GM12873 (cell line): ENCODE measurements around the gene PYCR2.

Source experiments
- CTCF ChIP-seq: IDR thresholded peaks from 2 replicates; pipeline ENCODE4 v1.5.1; 2012; ENCODE audit warnings: low read depth, mild to moderate bottlenecking, moderate library complexity, low read length, control low read depth; ENCODE audit not compliant: insufficient read depth; ENCODE audit errors: missing control alignments

The PYCR2 gene

GRCh38 chr1:225961659-225962439, 37.8 kb upstream of the PYCR2 start:
- no peak for TF ChIP-seq CTCF

GRCh38 chr1:225958041-225958440, 34.0 kb upstream of the PYCR2 start:
- TF ChIP-seq CTCF = no peak

- no peak for TF ChIP-seq CTCF
Observed at GRCh38 chr1:225954753-225955152, 30.7 kb upstream of the PYCR2 start.

GRCh38 chr1:225953315-225953714, 29.3 kb upstream of the PYCR2 start:
- TF ChIP-seq CTCF = no peak

GRCh38 chr1:225950905-225951497, 27.0 kb upstream of the PYCR2 start:
- TF ChIP-seq CTCF = no peak

GRCh38 chr1:225949041-225949440, 25.0 kb upstream of the PYCR2 start:
- TF ChIP-seq CTCF = no peak

- no peak for TF ChIP-seq CTCF
Observed at GRCh38 chr1:225946803-225947202, 22.8 kb upstream of the PYCR2 start.
